Activated naive CD8-positive, alpha-beta T cell treated with anti-CD3 and anti-CD28 coated beads, Interleukin-2, amount 50 U/mL, for 16 hours (primary cell): ENCODE measurements around the gene TMEM183A.

Experiments used
- DNase-seq: peaks from one replicate; pipeline ENCODE4 v3.0.0-alpha.2; 2020; ENCODE audit warnings: low read depth, low spot score

Gene TMEM183A

DNA sequence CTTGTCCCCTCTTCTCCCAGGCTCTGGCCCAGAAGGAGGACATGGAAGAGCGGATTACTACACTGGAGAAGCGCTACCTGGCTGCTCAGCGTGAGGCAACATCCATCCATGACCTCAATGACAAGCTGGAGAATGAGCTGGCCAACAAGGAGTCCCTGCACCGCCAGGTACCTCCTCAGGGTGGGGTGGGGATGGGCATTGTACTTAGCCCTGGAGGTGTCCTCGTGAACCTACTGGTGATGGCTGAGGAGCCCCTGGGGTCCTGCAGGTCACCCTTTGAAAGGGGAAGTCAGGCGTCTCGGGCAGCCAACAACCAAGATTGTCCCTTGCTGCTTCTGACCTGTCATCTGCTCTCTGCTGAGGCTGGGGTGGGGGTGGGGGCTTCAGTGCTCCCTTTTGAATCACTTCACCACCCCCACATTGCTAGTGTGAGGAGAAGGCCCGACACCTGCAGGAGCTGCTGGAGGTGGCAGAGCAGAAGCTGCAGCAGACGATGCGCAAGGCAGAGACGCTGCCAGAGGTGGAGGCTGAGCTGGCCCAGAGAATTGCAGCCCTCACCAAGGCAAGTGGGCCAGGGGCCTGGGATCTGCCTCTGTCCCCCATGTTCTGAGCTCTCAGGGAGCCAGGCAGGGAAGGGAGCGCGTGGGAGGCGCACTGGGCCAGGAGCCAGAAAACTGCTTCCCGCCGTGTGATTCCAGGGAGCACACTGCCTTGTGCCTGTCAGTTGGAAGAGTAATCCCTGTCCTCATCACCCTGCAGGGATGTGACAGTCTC is 38.8 kb downstream of the TMEM183A start:
- no peak for DNase-seq

DNA sequence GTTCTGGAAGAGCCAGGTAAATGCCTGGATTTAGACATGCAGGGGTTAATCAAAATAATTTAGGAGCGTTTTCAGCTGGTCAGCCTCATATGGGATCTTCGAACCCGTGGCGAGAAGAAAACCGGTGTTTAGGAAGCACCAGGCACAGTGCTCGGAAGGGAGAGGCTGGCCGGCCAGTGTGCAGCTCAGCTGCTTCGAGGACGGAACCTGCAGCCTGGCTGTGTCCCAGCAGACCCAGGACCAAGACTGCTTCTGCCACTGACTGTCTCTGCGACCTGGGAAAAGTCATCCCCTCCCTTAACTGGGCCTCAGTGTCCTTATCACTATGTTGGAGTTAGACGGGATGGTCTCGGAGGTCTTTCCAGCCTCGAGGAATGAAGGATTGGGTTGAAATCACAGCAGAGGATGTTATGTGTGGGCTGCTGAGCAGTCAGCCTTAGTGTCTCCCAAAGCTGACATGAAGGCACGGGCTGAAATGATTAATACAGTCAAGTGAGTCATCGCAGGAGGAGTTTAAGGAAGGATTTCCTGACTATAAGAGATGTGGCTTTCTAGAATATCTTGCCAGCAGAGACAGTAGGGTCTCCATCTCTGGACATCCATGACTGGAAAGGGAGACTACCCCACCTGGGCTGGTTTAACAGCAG is 39.9 kb downstream of the TMEM183A start:
- DNase-seq: no peak

DNA sequence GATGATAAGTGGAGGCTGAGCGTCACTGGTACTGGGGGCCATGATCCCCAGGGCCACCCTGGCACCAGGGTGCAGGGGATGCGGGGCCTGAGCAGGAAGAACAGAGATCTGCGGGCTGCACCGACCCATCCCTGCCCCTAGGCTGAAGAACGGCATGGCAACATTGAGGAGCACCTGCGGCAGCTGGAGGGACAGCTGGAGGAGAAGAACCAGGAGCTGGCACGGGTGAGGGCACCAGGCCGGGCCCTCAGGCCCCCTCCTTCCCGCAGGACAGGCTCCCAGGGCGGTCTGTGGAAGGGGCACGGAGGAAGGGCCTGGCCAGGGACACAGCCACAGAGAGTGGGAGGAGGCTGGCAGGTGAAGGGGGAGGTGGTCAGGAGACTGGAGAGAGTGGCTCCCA is 40.9 kb downstream of the TMEM183A start:
- DNase-seq: no peak

DNA sequence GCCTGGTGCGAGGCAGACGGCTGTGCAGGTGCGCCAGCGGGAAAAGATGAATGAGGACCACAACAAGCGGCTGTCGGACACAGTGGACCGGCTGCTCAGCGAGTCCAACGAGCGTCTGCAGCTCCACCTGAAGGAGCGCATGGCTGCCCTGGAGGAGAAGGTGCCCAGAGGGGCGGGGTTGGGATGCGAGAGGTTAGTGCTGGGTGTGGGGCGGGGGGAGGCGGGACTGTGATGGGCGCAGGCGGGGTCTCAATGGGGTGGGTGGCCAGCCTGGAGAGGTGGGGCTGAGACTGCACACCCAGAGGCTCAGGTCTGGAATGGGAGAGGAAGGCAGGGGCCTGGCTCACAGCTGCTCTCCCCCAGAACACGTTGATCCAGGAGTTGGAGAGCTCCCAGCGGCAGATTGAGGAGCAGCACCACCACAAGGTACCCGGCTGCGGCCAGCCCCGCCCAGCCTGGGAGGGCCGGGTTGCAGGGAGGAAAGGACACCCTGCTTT is 41.4 kb downstream of the TMEM183A start:
- DNase-seq: no peak

DNA sequence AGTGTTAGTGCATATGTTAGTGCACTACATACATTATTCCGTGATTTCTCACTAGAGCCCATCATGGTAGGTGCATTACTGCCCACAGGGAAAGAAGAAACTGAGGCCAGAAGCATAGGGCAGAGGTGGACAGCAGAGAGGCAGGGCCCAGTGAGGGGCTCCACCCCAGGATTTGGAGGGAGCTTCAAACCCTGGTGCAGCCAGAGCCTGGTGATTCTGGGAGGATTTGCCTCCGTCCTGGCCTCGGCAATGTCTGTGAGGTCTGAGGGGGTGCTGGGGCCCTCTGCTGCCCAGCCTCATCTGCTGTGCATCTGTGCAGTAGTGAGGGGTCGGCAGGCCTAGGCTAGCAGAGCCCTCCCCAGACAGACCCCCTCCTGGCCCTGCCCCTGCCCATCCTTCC is 41.9 kb downstream of the TMEM183A start:
- no peak for DNase-seq

DNA sequence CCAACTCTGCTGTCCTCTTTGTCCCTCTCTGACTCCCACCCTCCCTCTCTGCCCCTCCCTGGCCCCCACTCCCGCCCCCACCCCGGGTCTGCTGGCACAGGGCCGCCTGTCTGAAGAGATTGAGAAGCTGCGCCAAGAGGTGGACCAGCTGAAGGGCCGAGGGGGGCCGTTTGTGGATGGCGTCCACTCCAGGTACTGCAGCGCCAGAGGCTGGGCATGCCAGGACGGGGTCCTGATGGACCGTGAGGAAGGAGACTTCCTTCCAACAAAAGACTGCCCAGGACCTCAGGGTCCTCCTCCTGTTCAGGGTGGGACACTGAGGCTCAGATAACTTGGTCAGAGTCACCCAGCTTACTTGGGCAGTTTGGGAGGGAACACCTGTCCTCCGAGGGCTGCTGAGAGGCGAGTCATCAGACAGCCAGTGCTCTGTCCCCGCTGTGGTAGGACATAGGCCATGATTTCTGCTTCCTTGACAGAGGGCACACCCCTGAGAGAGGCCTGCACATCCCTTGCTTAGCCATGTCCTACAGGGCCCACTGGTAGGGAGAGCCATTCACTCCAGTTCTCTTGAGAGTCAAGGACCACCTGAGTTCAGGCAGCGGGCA is 42.5 kb downstream of the TMEM183A start:
- DNase-seq: no peak

DNA sequence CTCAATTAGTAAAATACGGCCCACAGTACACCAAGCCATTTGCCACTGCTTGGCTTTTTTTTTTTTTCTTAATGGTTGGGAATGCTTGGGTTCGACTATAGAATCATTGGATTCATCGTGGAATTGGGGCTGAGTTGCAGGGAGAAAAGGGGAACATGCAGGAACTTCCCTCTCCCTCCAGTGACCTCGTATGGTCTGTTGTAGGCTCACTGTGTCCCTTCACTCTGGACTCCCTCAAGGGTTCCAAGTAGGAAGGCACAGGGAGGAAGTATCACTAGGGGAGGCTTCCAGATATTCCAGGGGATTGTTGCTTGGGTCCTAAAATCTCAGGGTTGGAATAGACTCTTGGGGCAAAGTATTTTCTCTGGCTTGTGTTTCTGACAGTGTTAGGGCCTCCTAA is 43.7 kb downstream of the TMEM183A start:
- no peak for DNase-seq

DNA sequence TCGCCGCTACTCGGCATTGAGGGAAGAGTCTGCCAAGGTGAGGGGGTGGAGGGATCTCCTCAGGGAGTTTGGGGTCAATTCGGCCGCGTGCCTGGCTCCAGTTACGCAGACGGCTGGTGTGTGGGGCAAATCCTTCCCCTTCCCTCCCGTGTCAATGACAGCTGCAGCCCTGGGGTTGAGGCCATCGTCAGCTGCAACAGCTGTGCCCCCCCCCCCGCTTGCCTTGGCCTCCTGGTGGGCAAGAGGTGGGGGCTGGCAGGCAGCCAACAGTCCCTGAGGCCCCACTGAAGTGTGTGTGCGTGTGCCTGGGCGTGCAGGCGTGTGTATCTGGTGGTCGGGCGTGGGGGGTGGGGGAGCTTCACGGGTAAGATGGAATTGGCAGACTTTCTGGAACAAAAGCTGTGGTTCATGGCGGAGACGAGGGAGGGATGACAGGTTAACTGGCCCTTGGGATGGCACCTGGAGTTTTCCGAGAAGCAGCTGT is 44.7 kb downstream of the TMEM183A start:
- DNase-seq: no peak

DNA sequence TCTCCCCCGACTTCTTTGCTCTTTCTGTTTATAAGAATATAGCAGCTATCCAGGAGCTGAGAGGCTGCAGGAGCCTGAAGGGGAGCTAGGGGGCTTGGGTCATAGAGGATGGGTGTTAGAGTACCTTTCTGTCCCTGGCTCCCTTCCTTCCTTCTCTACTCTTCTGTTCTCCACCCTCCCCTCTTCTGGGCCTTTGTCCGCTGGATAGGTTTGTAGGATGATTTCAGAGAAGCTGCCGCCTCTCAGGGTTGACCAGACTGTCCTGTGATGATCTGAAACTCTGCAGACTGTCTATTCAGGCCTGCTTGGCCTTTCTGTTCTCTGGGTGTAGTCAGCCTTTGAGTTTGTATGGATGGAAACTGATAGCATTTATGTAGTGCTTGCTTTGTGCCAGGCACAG is 45.4 kb downstream of the TMEM183A start:
- no peak for DNase-seq

DNA sequence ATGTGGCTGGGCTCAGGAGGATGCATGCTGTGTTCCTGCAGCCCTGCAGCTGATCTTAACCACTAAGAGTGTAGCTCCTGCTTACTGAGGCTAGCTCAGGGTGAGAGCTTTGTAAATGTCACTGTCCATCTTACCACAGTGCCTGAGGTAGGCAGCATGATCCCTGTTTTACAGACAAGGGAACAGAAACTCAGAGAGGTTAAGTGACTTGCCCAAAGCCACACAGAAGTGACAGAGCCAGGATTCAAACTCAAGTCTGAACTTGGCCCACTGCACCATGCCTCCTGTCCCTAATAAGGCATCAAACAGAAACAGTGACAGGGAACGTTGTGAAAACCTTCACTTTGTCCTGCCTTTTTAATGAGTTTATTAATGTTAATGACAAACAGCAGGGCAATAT is 47.0 kb downstream of the TMEM183A start:
- DNase-seq: no peak

DNA sequence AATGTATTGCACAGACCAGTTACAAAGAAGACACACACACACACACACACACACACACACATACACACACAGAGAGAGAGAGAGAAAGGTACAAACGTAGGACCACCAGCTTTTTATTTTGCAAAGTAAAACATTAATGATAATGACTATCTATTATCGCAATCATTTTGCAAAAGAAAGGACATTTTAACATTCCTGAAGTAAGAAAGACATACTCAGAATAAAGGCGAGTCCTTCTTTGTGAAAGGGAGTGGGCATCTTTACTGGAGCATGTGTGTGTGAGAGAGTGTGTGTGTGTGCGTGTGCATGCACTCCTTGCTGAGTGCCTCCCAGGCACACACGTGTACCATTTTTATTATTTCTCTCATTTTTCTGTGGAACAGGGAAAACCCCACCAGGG is 47.5 kb downstream of the TMEM183A start:
- DNase-seq: no peak

DNA sequence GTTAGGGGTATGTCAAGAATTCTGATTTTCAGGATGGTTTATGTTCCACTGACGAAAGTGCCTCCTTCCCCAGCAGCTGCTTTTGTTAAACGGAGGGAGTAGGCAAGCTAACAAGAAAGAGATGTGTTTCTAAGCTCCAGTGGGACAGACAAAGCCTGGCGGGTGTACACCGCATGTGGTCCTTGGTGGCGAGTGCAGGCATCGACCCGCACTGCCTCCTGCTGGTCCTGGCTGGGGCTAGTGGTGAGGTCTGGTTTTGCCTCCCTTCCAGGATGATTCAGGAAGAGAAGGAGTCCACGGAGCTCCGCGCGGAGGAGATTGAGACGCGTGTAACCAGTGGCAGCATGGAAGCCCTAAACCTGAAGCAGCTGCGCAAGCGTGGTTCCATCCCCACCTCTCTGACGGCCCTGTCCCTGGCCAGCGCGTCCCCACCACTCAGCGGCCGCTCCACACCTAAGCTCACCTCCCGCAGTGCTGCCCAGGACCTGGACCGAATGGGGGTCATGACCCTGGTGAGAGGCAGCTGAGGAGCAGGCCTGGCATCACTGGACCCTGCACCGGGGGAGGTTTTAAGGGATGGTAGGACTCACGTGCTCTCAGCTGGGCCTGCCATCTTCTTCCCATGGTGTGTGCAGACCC is 48.1 kb downstream of the TMEM183A start:
- DNase-seq: no peak

DNA sequence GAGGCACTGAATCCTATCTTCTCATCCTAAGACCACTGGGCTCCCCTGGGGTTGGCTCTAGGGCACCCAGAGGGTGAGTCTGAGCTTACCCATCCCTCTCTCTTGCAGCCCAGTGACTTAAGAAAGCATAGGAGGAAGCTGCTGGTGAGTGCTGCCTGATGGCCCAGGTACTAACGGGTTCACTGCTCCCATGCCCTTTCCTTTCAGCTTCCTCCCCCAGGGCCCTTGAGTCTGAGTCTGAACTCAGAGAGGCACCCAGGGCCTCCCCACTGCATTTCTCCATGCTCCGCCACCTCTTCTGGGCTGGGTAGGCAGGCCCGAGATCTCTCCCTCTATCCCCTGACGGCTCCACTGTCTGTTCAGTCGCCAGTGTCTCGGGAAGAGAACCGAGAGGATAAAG is 48.8 kb downstream of the TMEM183A start:
- DNase-seq: no peak

DNA sequence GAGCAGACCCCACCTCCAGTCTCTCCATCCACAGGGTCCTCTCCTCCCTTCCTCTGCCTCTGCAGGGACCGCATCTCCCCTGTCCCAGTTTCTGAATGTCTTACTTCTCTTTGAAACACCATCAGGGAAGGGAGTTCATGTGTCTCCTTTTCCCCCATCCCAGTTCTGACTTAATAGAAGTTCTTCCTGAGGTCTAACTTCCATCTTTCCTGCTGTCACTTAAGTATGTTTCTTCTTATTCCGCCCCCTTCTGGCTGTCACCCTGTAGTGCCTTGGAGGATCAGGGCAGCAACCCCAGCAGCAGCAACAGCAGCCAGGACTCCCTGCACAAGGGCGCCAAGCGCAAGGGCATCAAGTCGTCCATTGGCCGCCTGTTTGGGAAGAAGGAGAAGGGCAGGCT is 49.3 kb downstream of the TMEM183A start:
- no peak for DNase-seq

DNA sequence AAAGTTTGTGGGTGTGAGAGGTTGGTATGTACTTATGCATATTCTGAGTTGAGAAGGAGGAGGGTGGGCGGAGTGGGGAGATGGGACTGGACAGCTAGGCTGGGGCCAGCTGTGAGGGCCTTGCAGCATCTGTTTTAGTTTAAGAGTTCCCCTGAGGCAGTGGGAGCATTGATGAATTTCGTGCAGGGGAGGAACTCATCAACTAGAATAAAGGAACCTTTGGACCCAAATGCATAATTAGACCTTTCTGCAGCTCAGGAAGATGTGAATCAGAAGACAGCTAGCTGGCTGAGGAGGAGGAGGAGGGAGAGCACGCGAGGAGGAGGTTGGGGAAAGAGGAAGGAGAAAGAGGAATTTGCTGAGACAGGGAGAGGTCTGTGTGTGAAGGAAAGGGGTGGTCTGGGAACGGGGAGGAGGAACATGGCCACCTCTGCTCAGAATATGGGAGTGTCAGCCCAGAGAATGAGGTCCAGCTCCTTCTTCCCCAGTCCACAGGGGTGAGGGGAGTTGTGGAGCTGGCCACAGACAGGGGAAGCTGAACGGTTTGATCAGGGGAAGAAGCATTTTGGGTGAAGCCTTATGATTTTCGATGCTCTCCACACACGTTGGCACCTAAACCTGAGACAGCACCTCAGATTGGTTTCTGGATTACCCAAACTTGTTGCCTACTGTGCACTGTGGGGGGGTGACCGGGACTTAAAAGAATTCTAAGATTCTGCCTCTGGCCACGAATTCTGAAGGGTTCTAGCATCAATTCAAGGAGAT is 50.9 kb downstream of the TMEM183A start:
- DNase-seq: no peak

DNA sequence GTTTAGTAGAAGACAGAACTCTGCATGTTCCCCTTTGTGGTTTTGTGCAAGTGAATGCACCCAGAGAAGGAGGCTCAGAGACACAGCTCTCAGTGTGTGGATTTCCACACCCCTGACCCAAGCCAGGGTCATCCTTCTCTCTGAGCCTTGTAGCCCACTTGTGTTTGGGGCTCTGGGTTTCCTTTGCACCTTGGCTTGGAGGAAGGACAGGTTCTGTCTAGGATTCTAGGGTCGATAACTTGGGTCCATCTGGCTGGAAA is 51.4 kb downstream of the TMEM183A start:
- no peak for DNase-seq

DNA sequence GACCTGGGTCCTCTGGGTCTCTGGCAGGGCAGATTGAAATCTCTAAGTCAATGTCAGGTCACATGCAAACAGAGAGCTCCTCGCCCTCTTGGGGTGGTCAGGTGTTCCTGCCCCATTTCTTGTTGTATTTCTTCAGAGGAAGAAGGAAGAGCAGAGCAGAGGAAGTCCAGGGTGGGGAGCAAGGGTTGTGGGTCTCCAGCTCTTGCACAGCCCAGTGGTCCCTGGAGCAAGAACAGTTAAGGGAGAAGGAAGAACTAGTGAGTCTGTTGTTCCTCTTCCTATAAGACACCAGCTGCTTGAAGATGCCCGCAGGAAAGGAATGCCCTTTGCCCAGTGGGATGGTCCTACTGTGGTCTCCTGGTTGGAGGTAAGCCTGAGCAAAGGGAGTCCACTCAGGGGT is 52.3 kb downstream of the TMEM183A start:
- no peak for DNase-seq

DNA sequence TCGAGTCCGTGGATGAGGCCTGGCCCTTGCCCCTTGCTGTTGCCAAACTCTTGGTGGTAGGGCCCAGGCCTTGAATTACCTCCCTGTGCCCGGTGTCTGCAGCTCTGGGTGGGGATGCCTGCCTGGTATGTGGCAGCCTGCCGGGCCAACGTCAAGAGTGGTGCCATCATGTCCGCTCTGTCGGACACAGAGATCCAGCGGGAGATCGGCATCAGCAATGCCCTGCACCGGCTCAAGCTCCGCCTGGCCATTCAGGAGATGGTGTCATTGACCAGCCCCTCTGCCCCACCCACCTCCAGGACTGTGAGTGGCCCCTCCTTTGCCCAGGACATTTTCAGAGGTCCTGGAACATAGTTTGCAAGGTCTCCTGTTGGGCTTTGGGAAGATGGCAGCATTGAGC is 52.9 kb downstream of the TMEM183A start:
- DNase-seq: no peak

DNA sequence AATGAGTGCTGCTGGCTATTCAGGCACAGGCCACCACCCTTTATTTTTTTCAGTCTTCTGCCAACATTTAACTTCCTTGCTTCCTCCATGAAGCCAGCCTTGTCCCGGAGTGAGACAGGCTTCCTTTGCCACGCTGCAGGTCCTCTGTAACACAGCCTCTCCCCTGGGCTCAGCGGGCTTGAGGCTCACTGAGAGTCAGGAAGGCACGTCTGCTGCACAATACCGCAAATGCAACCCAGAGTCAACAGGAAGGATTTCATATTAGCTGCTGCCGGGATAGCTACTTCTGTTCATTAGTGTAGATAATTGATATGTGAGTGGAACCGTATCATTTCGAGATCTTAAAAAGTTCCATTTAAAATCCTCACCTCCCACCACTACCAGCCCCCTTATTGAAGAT is 56.1 kb downstream of the TMEM183A start:
- no peak for DNase-seq

DNA sequence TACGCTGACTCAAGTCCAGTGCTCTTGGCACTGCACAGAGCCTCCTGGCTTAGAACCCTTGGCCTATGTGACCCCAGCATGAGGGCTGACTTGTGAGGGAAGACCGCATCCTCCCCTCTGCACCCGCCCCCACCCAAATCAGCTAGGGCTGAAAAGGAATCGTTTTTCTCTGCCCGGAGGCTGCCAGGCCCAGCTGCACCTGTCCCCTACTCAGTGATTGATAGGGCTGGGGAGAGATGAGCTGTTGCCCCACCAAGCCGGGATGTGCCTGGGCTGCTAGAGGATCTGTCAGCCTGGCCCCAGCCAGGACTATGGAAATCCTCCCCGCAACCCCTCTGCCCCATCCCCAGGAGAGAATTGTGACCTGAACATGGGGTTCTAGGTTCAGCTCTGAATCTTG is 58.0 kb downstream of the TMEM183A start:
- no peak for DNase-seq

DNA sequence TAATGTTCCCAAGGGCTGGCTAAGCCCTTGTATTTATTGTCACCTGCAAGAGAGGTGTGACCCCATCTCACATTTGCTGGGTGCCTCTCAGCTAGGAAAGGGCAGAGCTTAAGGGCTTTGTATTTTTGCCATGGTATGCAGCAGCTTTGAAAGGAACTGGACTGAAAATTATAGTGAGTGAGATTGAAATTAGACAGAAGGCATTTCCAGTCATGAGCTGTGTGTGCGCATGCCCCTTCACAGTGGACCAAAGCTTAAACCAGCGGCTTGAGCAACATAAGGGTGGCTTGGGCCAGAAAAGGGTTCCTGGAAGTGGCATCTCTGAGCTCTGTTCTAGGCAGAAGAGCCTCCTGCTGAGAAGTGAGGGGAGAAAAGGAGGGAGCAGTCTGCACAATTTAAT is 58.8 kb downstream of the TMEM183A start:
- DNase-seq: no peak

DNA sequence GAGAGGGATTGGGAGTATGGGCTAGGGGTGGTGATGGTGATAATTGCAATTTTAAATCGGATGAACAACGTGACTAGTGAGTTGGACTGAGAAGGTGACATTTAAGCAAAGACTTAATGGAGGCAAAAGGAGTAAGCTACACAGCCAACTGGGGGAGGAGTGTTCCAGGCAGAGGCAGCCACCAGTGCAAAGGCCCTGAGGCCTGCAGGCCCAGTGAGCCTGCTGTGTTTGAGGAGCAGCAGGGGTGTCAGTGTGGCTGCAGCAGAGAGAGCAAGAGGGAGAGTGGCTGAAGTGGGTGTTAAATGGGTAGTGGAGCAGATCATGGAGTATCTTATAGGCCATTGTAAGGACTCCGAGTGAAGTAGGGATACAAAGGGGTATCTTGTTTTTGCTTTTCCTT is 59.8 kb downstream of the TMEM183A start:
- no peak for DNase-seq
